H1 (cell line): ENCODE results near the gene XPO5. TPM values are rescaled to one million over a fixed set of nuclear protein-coding genes. Genes with fewer than 3 reads are reported as not detected.
A peak's percentile ranks its signal among the peaks of the same experiment; 100 is the strongest.

ENCODE experiments used
- CTCF ChIA-PET: fragments of 300-600 bp; sonication (Branson Sonifier 250); formaldehyde crosslinking; loops from one replicate; lab custom pipeline; 2021; ENCODE audit not compliant: partially characterized antibody; lab: Charles Lee
- POLR2A ChIA-PET: fragments of 300-600 bp; sonication (Branson Sonifier 250); formaldehyde crosslinking; loops from one replicate; lab custom pipeline; 2021; ENCODE audit warnings: inconsistent platforms; ENCODE audit not compliant: partially characterized antibody; lab: Charles Lee
- DNase-seq, 2 experiments: peaks; one replicate each; pipeline versions ENCODE4 v3.0.0 to v3.0.0-alpha.2; 2010 to 2022; ENCODE audit warnings: low spot score in 2 of 2, low read depth in 1 of 2, mixed read lengths in 1 of 2
- FAIRE-seq: peaks from 2 replicates; lab custom pipeline; 2011; peaks lifted over from hg19 to GRCh38; lab: Jason Lieb, UNC
- H2AFZ ChIP-seq: 2 replicates; pipeline ENCODE4 v1.8.1; 2012; ENCODE audit warnings: low read length, inconsistent platforms
- H2AK5ac ChIP-seq: 2 replicates; pipeline ENCODE4 v1.6.1; 2013; ENCODE audit warnings: low read depth, low read length
- H2BK120ac ChIP-seq: replicated peaks from 2 replicates; pipeline ENCODE3; 2013; ENCODE audit warnings: low read depth, low read length, inconsistent platforms
- H2BK12ac ChIP-seq: 2 replicates; pipeline ENCODE4 v1.6.1; 2013; ENCODE audit warnings: low read depth, low read length
- H2BK15ac ChIP-seq: 2 replicates; pipeline ENCODE4 v1.6.1; 2013; ENCODE audit warnings: low read length
- H2BK20ac ChIP-seq: 2 replicates; pipeline ENCODE4 v1.6.1; 2013; ENCODE audit warnings: low read length
- H2BK5ac ChIP-seq: 2 replicates; pipeline ENCODE4 v1.6.1; 2013; ENCODE audit warnings: low read depth, low read length
- H3K14ac ChIP-seq: 2 replicates; pipeline ENCODE4 v1.6.1; 2013; ENCODE audit warnings: inconsistent platforms; ENCODE audit not compliant: insufficient read length
- H3K18ac ChIP-seq: 2 replicates; pipeline ENCODE4 v1.6.1; 2013; ENCODE audit warnings: low read length; ENCODE audit errors: extremely low read depth
- H3K23ac ChIP-seq: 2 replicates; pipeline ENCODE4 v1.6.1; 2013; ENCODE audit warnings: inconsistent platforms; ENCODE audit not compliant: insufficient read length
- H3K23me2 ChIP-seq: 2 replicates; pipeline ENCODE4 v1.6.1; 2013; ENCODE audit warnings: low read depth, low read length
- H3K27ac ChIP-seq: 2 replicates; pipeline ENCODE4 v1.6.1; 2011; ENCODE audit warnings: low read depth, low read length, inconsistent platforms
- H3K27me3 ChIP-seq, 4 experiments: replicated peaks in 1 of 4; 1 replicate in 1 of 4; 2 replicates in 3 of 4; pipeline versions ENCODE4 v1.6.1 to v1.8.1; 2011 to 2013; ENCODE audit warnings: low read length in 3 of 4, mild to moderate bottlenecking in 3 of 4, inconsistent platforms in 2 of 4, mixed read lengths in 2 of 4, moderate library complexity in 1 of 4; ENCODE audit not compliant: control insufficient read depth in 3 of 4, insufficient read depth in 3 of 4; ENCODE audit errors: extremely low read depth in 1 of 4
- H3K36me3 ChIP-seq, 4 experiments: 2 replicates each; pipeline versions ENCODE4 v1.6.1 to v1.8.1; 2011 to 2013; ENCODE audit warnings: mild to moderate bottlenecking in 4 of 4, low read length in 3 of 4, moderate library complexity in 2 of 4, control low read depth in 1 of 4, inconsistent platforms in 1 of 4; ENCODE audit not compliant: insufficient read depth in 4 of 4, control insufficient read depth in 2 of 4
- H3K4ac ChIP-seq: replicated peaks from 2 replicates; pipeline ENCODE3; 2013; ENCODE audit warnings: low read length, low read depth, mixed read lengths, inconsistent platforms; ENCODE audit not compliant: insufficient read length
- H3K4me1 ChIP-seq, 4 experiments: replicated peaks in 1 of 4; 1 replicate in 1 of 4; 2 replicates in 3 of 4; pipeline versions ENCODE4 v1.6.1 to v1.8.1; 2011 to 2013; ENCODE audit warnings: low read length in 3 of 4, inconsistent platforms in 2 of 4, mixed read lengths in 1 of 4; ENCODE audit not compliant: insufficient read depth in 4 of 4, control insufficient read depth in 3 of 4
- H3K4me2 ChIP-seq, 2 experiments: 2 replicates each; pipeline versions ENCODE4 v1.6.1 to v1.8.1; 2011 to 2013; ENCODE audit warnings: low read depth in 2 of 2, low read length in 2 of 2, control low read depth in 1 of 2, inconsistent platforms in 1 of 2, mild to moderate bottlenecking in 1 of 2; ENCODE audit not compliant: insufficient read depth in 1 of 2
- H3K4me3 ChIP-seq, 4 experiments: fragments of 200-600, 300-600 bp in 1 of 4; sonication (generic), shearing (Covaris generic), sonication (Bioruptor Twin) in 1 of 4; 2 replicates each; pipeline versions ENCODE4 v1.5.1 to v1.8.1; 2011 to 2016; ENCODE audit warnings: low read length in 4 of 4, low read depth in 3 of 4, control low read depth in 2 of 4, inconsistent platforms in 2 of 4, mild to moderate bottlenecking in 2 of 4, mixed read lengths in 1 of 4, moderate library complexity in 1 of 4; ENCODE audit not compliant: insufficient read depth in 2 of 4; ENCODE audit errors: extremely low read depth in 1 of 4
- H3K56ac ChIP-seq: replicated peaks from 2 replicates; pipeline ENCODE3; 2013; ENCODE audit warnings: low read depth, mild to moderate bottlenecking, mixed read lengths, low read length, inconsistent platforms; ENCODE audit not compliant: insufficient read length
- H3K79me1 ChIP-seq: 2 replicates; pipeline ENCODE4 v1.6.1; 2013; ENCODE audit warnings: low read depth, low read length, control low read depth
- H3K79me2 ChIP-seq, 2 experiments: 2 replicates each; pipeline versions ENCODE4 v1.6.1 to v1.8.1; 2012 to 2013; ENCODE audit warnings: low read length in 2 of 2, mild to moderate bottlenecking in 2 of 2, inconsistent platforms in 1 of 2; ENCODE audit not compliant: insufficient read depth in 2 of 2, control insufficient read depth in 1 of 2
- H3K9ac ChIP-seq, 4 experiments: replicated peaks in 1 of 4; 1 replicate in 1 of 4; 2 replicates in 3 of 4; pipeline versions ENCODE4 v1.6.1 to v1.8.1; 2011 to 2013; ENCODE audit warnings: low read depth in 3 of 4, low read length in 3 of 4, control low read depth in 2 of 4, mild to moderate bottlenecking in 2 of 4, moderate library complexity in 2 of 4, inconsistent platforms in 1 of 4; ENCODE audit errors: extremely low read depth in 1 of 4
- H3K9me3 ChIP-seq, 2 experiments: 2 replicates each; pipeline versions ENCODE4 v1.6.1 to v1.8.1; 2012 to 2013; ENCODE audit warnings: mild to moderate bottlenecking in 2 of 2, moderate library complexity in 2 of 2, control low read depth in 1 of 2, inconsistent platforms in 1 of 2, low read depth in 1 of 2, low read length in 1 of 2, mixed read lengths in 1 of 2; ENCODE audit not compliant: insufficient read depth in 2 of 2
- H4K20me1 ChIP-seq, 2 experiments: replicated peaks in 1 of 2; 2 replicates each; pipeline versions ENCODE3 to v1.8.1; 2011 to 2013; ENCODE audit warnings: inconsistent platforms in 2 of 2, low read length in 2 of 2, mild to moderate bottlenecking in 1 of 2; ENCODE audit not compliant: insufficient read depth in 2 of 2, control insufficient read depth in 1 of 2
- H4K5ac ChIP-seq: 2 replicates; pipeline ENCODE4 v1.6.1; 2013; ENCODE audit warnings: low read length, low read depth, mixed read lengths, inconsistent platforms; ENCODE audit not compliant: insufficient read length
- H4K8ac ChIP-seq: 2 replicates; pipeline ENCODE4 v1.8.0; 2013; ENCODE audit warnings: mild to moderate bottlenecking, moderate library complexity, low read length, inconsistent platforms; ENCODE audit not compliant: insufficient read depth; ENCODE audit errors: extremely low read depth
- H4K91ac ChIP-seq: replicated peaks from 2 replicates; pipeline ENCODE3; 2013; ENCODE audit warnings: low read length, mixed read lengths, inconsistent platforms; ENCODE audit not compliant: insufficient read length
- ATF3 ChIP-seq: IDR thresholded peaks from 2 replicates; pipeline ENCODE4 v1.6.1; 2011; ENCODE audit warnings: low read depth, mild to moderate bottlenecking, low read length; ENCODE audit not compliant: insufficient read depth
- BACH1 ChIP-seq: IDR thresholded peaks from 2 replicates; pipeline ENCODE4 v1.6.1; 2012; ENCODE audit warnings: low read length, improper control_type of control experiment
- BRCA1 ChIP-seq: IDR thresholded peaks from 2 replicates; pipeline ENCODE4 v1.6.1; 2012; ENCODE audit warnings: low read depth, low read length, improper control_type of control experiment
- CEBPB ChIP-seq: IDR thresholded peaks from 2 replicates; pipeline ENCODE4 v1.6.1; 2012; ENCODE audit warnings: low read depth, low read length
- HDAC2 ChIP-seq, 2 experiments: fragments of 300-600 bp in 1 of 2; sonication (generic) in 1 of 2; IDR thresholded peaks; 2 replicates each; pipeline ENCODE4 v1.6.1; 2011 to 2012; ENCODE audit warnings: low read depth in 2 of 2, low read length in 2 of 2, mild to moderate bottlenecking in 2 of 2, moderate library complexity in 2 of 2, borderline replicate concordance in 1 of 2, inconsistent platforms in 1 of 2
- RAD21 ChIP-seq, 2 experiments: IDR thresholded peaks in 1 of 2; conservative IDR thresholded peaks in 1 of 2; 2 replicates each; pipeline ENCODE4 v1.6.1; 2011; ENCODE audit warnings: low read depth in 2 of 2, low read length in 2 of 2, improper control_type of control experiment in 1 of 2, inconsistent platforms in 1 of 2, mild to moderate bottlenecking in 1 of 2, moderate library complexity in 1 of 2
- SIRT6 ChIP-seq: IDR thresholded peaks from one replicate; pipeline ENCODE4 v1.7.1; 2012; ENCODE audit warnings: low read length, inconsistent platforms
- SP4 ChIP-seq: IDR thresholded peaks from 2 replicates; pipeline ENCODE4 v1.6.1; 2012; ENCODE audit warnings: low read length, inconsistent platforms
- WGBS, 2 experiments: shearing (Covaris generic) in 1 of 2; methylation state at CpG; one replicate each; pipeline versions ENCODE4 v1.1.6 to v1.1.7; 2013 to 2015; ENCODE audit warnings: low lambda C conversion rate in 2 of 2, mixed read lengths in 2 of 2, inconsistent platforms in 1 of 2, low coverage in 1 of 2, missing lambda C conversion rate in 1 of 2; ENCODE audit not compliant: insufficient replicate concordance in 2 of 2, insufficient coverage in 1 of 2, insufficient read length in 1 of 2; ENCODE audit errors: extremely low coverage in 1 of 2, missing lambda C conversion rate in 1 of 2; 5-methylcytosine and 5-hydroxymethylcytosine counted together
- polyA plus RNA-seq, 7 experiments: library from polyadenylated mRNA; depleted of rRNA in 3 of 7; stranded (reverse) in 5 of 7; unstranded in 2 of 7; fragments of >200 nt in 5 of 7; fragments of 200-250 nt in 2 of 7; gene quantifications; 1 replicate in 5 of 7; 2 replicates in 1 of 7; 4 replicates in 1 of 7; pipeline versions ENCODE4 v1.2.1 to v1.2.3, GENCODE V29; 2011 to 2013; ENCODE audit warnings: missing spikeins in 2 of 7, mixed read lengths in 2 of 7
- total RNA-seq: library from RNA; stranded (reverse); fragmentation: NEBNext Ultra II Directional; extraction: Animal tissue kit (Norgen Biotek cat#: 25700); gene quantifications from 2 replicates; pipeline ENCODE4 v1.2.1, GENCODE V29; 2021

XPO5 gene
- total and polyA plus RNA-seq, 2 of the 8 experiments (the other 6 are each of a cell fraction or from before 2014, with no cell fraction given), result 80.6 to 95.7 TPM

- Histone ChIP-seq H3K4me1 (peaks cover 3 to 10% (median 6%) of the 10 kb centered on the region in 4 experiments; a peak in 3 of 7 replicates), H2BK20ac (no peak overlapping the region), H4K91ac (no peak overlapping the region), H3K79me2 (peaks cover 0 to 59% of the 10 kb centered on the region in 2 experiments; a peak in 3 of 4 replicates), H2BK5ac (no peak overlapping the region), H3K18ac (no peak overlapping the region), H4K20me1 (peaks cover 20 to 38% of the 10 kb centered on the region in 2 experiments), H2BK15ac (no peak overlapping the region), H3K27me3 (no peaks in the 10 kb centered on the region), H3K56ac (no peak overlapping the region), H3K14ac (no peak overlapping the region), H4K5ac (no peak overlapping the region), H3K4me2 (no peak overlapping the region), H3K4ac (no peak overlapping the region), H4K8ac (peak overlapping the region; percentile 28; the same call in 1 of the 2 replicates)
- TF ChIP-seq CEBPB (no peak), ATF3 (no peak), RAD21 (IDR thresholded peaks at IDR 0.05 in 1 of 2, conservative IDR thresholded peaks at IDR 0.05 in 1 of 2; ENCODE audit: low read depth in 2 of 2, low read length in 2 of 2) (no peak), BACH1 (no peak), BRCA1 (no peak), HDAC2 (IDR thresholded peaks at IDR 0.05; ENCODE audit: borderline replicate concordance in 1 of 2, low read depth in 2 of 2, low read length in 2 of 2) (no peak), SP4 (no peak), SIRT6 (no peak)
- TF ChIP-seq, all 59 proteins: peak for 0
- H3K23ac ChIP-seq, result no peak overlapping the region
- H2BK120ac ChIP-seq, result no peak overlapping the region
- ChIA-PET POLR2A (interaction anchor here (0.7 to 4.1 kb wide), 6 partner anchors 9 to 47 kb away, joined by 3 to 19 read pairs (median 3); partner anchors contain the start of gene LRRC73), CTCF (interaction anchor here (0.9 to 32.9 kb wide), 4 partner anchors 6 to 109 kb away, joined by 3 to 536 read pairs (median 516); partner anchors contain the start of genes DLK2, LRRC73 and TJAP1)
- H3K9me3 ChIP-seq, result no peaks in the 10 kb centered on the region
- H3K9ac ChIP-seq, result no peak overlapping the region
- H2BK12ac ChIP-seq, result no peak overlapping the region
- 0 out of 8 replicates have a peak, but pooled peaks cover 0 to 3% (median 0%) of the 10 kb centered on the region in 4 experiments for H3K36me3 ChIP-seq
- FAIRE-seq, result no peak
- DNase-seq, result no peak
- no peak overlapping the region for H2AK5ac ChIP-seq
- no peak overlapping the region; the same call in 1 of the 2 replicates for H3K27ac ChIP-seq
- no peak overlapping the region for H2AFZ ChIP-seq
- H3K79me1 ChIP-seq, result peaks cover 26% of the 10 kb centered on the region
- WGBS, 2 experiments, result 90% methylated on average over 4 of the region's 4 CpGs; no CpG with 5 or more reads in 1 of the 2 experiments
- H3K4me3 ChIP-seq, result no peak overlapping the region
- H3K23me2 ChIP-seq, result no peaks in the 10 kb centered on the region
Observed at GRCh38 chr6:43488667-43489276, 87.1 kb downstream of the XPO5 start.
